Embryonic facial prominence (tissue), 1 donor: ENCODE data around the gene SNX9.
"Not testable (repeated sequence)": the region's sequence is repeated elsewhere in the genome, so short reads cannot be mapped to it uniquely, and the experiment has no call there.

Source experiments
- DNase-seq: peaks from one replicate; pipeline ENCODE4 v3.0.0-alpha.2; 2016; ENCODE audit errors: extremely low spot score

SNX9 gene

DNA sequence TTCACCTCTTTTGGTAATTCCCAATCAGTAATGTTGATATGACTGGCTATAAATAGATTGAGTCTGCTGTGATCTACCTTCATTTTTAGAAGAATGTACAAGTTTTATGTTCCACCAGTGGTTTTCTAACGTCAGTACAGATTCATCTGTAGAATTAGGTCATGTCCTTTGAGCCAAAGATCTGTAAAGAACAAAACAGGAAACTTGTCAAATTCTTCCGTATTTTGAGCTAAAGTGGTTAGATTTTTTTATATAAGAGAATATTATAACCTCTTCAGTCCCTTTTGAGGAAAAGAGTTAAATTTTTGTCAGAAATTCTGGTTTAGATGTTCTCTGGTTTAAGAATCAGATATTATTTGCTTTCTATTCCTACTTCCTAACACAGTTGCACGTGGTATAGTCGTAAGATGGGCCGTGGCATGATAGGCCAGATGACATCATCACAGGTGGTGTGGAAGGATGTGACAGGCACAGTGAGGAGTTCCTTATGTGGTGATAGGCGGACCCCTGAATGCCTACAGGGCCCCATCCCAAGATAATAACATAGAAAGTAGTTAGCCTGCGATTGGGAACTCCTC lies 62.3 kb downstream of the SNX9 start:
- no peak for DNase-seq

DNA sequence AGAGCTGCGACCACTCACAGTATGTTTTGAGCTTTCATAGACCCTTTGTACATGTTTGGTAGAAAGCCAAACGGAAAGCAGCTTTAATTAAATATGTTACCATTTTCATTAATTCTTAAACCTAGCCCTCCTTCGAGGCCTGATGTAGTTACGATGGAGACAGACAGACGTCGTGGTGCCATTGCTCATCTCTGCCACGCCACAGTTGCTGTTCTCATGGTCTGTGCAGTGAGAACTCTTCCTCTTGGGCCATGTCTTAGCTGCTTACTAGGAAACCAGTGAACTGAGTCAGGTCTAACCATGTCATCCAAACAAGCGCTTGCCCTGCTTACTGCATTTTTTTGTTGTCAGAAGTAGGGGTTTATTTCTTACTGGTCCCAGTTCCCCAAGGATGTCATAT lies 62.8 kb downstream of the SNX9 start:
- no peak for DNase-seq

DNA sequence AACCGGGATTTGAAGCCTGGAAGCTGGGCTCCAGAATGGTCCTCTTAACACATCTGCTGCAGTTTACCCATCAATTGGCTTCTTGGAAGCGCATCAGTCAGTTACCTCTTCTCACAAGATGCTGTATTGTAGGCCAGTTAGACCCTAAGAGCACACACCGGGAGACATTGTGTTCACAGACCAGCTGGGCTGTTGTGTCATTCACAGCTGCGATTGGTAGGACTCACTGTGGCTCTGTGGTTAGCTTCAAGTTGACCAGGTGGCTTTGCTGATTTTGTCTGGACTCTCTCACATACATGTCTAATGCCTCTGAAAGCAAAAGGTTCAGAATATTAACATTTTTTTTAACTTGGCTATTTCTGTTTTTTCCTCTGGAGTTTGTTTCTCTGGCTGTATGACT lies 64.8 kb downstream of the SNX9 start:
- DNase-seq = no peak

DNA sequence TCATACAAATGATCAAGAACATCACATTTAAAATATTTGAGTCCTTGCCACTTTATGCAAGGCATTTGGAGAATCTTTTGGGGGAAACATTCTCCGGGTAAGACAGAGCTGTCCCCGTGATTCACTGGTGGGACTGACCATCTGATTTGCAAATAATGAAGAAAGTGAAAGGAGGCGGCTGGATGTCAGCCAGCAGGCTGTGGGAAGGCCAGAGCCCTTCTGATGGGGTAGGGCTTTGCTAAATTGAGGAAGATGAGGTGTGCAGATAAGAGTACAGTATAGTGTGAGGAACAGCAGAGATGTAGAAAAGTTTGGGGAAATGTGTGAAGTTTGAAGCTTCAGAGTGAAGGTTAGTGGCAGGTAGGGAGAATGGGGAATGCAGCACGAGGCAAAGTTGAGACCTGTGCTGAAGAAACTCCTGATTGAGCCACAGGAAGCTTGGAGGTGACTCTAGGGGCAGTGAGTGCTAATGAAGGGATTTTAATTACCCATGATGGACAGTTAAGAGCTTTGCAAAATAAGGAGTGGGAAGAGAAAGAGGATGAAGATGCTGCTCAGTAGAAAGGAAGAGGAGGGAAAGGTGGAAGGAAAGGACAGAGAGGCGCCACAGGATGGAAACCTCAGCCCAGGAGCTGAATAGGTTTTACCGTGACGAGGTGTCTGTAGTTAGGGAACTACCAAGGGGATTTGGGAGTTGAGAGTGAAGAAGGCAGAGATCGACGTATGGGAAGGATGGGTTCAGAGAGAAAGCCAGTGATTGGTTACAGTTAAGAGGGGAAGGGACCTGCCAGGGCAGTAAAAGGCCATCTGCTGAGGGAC lies 68.7 kb downstream of the SNX9 start:
- no peak for DNase-seq

DNA sequence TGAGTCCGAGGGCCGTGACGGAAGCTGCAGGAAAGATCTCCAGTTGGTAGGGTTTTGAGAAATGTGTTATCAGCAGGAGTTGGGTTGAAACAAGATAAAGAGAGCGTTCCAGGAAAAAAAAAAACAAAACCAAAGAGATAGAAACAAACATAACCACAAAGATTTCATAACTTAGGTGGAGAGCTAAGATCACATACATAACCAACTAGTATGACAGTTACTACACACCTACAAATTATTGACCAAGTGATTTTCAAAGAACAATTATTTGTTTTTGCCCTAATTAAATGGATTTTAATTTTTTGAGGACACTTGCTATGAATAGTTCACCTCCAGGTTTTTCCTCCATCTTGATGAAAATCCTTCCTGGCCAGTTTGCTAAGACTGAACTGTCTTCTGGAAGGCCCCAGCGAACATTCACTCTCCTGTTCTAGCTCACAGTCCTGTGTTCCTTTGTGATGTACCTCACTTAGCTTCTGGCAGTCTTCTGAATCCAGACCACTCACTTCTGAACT lies 69.4 kb downstream of the SNX9 start:
- DNase-seq = no peak

DNA sequence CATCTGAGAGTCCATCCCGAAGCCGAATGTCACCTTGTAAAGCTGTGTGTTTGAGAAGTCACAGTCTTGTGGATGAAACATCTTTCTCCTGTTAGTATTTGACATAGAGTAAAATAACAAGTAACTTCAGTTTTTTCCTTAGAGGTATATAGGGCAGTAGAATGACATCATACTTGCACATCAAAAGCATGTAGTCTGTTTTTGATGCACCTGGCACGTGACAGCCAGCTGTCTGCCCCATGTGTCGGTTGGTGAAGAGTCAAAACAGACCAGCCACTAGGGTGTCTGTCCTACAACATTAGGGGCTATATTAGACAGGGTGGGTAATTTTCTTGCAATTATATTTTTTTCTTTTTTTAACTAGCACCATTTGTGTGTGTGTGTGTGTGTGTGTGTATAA lies 70.2 kb downstream of the SNX9 start:
- no peak for DNase-seq

DNA sequence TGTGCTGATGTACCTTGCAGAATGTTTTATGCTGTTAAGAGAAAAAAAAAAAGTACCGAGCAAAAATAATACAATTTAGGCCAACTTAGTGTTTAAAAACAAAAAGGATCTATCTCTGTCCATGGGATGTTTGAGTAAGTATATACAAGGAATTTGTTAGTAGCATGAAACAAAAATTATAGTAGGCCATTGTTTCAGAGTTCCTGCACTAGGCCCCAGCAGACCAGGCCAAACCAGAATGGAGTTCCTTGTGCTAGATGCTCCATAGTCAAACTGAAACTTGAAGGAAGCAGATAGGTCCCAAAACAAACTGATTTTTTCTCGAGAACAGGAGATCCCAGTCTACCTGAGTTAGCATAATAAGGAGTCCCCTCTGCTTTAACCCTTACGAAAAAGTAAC lies 72.5 kb downstream of the SNX9 start:
- DNase-seq = no peak

DNA sequence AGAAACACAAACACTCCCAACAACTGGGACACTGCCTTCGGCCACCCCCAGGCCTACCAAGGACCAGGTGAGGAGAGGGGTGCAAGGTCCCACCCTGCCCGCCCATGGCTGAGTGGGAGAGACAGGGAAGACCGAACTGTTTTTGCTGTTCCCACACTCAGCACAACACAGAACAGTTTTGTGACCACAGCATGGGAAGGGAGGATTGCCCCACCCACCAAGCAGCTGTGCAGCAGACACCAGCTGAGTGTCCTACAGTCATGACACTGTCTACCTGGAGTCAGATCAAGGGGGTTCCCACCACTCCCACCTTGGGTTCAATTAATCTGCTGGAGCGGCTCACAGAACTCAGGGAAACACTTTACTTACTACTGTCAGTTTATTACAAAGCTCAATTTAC lies 73.9 kb downstream of the SNX9 start:
- no peak for DNase-seq

DNA sequence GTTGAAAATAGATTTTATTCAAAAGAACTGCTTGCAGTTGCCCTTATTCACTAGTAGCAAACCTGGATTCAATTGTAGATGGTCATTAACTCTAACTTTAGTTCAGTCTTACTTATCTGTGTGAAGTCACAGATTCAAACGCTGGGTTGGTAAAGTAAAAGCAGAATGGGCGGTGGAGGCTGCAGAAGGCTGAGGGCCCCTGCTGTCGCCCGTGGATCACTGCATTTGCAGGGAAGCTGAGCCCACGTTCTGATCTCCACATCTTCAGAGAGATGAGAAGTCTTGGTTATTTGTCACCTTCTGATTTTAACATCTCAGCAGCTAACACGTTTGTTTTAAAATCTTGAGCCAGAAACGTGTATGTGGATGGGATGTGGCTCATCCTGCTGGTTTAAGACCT lies 75.1 kb downstream of the SNX9 start:
- no peak for DNase-seq

DNA sequence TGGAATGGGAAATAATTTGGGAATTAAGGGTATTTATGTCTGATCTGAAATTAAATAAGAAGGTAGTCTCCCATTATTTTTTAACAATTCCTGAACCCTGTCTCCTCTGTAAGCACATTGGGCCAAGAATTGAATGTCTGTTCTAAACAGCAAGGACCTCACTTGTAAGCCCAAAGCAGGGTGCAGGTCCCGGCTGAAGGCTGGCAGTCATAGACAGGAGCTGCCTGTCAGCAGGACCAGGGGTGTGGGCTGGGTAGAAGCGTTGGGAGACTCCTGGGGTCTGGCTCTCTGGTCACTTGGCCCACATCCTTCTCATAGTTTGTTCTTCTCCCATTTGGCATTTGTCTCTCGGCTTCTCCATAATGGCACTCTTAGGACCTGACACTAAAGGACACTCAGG lies 75.6 kb downstream of the SNX9 start:
- DNase-seq = no peak

DNA sequence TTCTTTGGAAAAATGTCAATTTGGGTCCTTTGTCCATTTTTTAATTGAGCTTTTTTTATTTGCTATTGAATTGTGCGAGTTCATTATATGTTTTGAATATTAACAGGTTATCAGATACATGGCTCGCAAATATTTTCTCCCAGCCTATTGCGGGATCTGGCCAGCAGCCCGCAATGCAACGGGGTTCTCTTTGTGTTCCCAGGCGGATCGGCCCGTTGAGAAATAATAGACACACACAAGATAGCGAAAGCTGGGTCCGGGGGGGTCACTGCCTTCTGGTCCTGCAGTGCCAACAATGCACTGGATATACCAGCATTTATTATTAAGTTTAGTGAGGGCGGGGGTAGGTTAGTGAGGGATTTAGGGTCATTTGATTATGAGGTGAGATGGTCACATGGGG lies 77.2 kb downstream of the SNX9 start:
- not testable (repeated sequence) for DNase-seq

DNA sequence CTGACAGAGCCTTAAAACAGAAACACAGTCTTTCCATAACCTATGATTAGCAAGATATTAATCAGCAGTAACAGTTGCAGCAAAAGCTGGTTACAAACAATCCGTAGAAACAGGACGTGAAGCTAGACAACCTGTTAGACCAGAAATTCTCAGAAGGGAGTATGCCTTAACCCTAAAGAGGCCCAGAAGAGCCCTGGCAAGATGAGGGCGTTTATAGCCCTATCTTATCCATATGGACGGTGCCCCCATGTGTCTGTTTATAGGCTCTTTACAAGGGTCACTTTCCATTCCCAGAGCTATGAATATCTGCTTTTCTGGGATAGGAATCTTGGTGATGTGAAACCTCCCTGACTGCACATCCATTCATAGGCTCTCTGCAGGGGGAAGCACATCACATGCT lies 77.7 kb downstream of the SNX9 start:
- not testable (repeated sequence) for DNase-seq

DNA sequence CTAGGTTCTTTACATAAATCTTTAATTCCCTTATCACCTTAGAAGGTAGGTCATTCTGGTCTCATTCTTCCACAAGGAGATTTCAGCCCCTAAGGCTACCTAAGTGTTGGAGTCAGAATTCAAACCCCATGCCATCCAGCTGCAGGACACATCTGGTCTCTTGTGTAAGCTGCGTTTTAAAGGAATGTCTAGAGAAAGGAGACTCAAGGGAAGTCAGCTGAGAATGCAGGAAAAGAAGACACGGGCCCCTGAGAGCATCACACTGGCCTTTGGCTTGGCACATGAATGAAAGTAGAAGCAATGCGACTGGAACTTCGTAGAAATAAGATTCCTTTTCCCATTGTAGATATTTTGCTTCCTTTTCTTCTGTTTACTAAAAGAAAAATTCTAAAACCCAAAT lies 82.0 kb downstream of the SNX9 start:
- DNase-seq = no peak

DNA sequence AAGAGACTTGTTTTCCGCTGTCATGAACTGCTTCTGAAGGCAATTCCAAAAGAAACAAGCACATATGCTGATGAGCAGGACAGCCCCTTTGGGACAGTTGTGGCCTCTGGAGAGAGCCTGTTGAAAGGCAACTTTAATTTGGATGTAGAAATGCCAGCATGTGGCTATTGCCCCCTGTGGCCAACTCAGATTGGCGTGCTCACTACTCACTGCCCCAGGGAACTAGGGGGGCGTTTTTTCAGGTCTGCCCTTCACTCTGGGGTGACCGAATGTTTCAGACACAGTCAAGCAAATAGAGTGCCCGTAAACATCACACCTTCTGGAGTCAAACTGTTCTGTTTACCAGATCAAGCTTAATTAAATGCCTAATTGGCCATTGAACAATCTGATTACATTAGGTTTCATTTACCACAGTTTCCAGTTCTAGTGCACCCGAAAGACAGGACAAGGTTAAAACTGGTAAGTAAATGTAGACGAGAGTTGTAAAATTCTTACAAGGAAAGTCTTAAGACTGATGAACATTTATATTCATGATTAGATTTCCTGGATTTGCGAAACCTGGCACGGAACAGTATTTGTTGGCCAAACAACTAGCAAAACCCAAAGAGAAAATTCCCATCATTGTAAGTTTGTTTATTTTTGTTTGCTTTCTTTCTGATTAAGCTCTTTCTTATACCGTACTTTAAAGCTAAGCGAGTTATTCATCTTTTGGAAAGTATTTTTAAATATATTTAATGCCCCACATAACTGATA lies 82.7 kb downstream of the SNX9 start:
- DNase-seq = no peak

DNA sequence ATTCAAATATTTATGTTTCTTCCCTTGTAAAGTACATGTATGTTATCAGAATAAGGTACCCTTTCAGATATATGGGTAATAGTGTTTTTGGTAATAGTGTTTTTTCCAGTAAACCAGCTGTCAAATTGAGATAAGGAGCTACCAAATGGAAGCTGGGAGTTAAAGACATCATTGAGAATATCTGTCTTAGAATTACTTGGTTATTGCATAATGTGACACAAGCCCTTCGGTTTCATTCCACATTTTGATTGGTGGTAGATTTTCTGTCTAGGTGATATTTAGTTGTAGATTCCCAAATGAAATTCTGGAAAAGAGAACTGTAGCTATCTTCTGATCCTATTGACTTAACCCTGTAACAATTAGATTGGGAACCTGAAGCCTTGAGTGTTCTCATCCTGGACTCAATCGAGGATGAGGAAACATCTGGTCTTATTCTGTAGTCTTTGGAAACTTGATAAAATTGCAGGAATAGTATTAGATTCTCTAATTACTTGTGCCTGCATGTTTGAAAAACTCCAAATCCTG lies 83.6 kb downstream of the SNX9 start:
- no peak for DNase-seq

DNA sequence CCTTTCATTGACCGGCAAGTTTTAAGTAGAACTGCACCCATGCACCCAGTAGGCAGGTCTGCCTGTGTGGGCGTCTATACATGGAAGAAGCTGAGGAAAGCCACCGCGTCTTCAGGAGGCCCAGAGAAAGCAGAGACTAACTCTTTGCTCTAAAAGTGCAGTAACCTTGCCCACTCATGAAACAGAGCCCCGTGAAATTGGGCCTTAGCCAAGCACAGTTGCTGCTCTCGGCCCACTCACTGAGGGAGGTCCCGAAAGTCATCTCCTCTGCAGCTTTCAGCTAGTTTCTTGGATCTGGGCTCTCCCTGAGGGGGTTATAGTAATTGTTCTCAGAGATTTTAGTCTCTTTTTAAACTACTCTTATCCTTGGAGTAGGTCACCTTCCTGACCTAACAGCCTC lies 84.6 kb downstream of the SNX9 start:
- DNase-seq = no peak

DNA sequence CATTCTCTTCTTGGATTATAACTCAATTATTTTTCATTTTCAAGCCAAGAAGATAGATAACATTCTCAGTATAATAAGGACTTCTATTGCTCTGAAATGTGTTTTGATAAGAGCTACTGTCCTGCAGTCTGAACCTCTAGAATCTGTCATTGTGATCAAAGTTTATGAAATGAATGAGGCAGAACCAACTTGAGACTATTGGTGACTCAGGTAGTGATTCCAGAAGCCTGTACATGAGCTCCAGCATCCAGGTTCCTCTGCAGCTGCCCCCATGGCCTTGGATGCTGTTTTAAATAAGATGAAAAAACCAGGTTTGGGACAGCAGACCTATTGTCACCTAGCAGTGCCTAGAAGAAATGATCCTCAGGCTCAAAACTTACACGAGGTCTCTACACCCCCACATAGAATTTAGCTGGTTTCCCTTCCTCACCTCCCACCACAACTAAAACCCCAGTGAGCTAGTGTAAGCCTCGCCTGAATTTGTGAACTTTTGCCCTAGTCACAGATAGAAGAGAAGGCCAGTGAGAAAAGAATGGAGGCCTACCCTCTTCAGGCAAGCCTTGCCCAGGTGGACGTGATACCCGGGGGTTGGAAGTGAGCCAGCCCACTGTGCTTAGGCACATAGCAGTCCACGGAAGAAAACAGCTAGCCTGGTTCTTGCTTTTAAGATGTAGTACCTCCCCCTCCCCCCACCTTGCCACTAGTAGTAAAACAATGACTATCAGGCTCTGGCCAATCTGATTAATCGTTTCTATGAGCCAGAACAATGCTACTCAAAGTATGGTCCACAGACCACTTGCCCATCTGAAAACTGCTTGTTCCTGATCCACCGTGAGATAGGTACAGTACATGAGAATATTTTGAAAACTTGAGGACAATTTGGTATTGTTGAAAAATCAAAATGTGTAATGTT lies 85.6 kb downstream of the SNX9 start:
- DNase-seq = no peak

DNA sequence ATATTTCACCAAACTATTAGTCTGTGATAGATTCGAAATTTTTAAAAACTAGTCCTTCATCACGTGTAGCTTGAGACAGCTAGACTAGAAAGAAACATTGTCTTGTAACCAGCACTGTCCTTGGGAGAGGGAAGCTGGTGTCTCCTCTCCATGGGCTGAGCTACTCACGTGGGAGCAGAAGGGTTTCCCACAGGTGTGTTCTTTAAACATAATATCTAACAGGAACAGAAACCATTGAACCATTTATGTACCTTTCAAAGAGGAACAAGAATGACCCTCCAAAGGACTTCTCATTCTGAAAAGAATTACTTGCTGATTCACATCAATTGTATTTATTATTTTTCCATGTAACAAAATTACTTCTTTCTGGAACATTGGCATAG lies 86.2 kb downstream of the SNX9 start:
- DNase-seq = no peak

DNA sequence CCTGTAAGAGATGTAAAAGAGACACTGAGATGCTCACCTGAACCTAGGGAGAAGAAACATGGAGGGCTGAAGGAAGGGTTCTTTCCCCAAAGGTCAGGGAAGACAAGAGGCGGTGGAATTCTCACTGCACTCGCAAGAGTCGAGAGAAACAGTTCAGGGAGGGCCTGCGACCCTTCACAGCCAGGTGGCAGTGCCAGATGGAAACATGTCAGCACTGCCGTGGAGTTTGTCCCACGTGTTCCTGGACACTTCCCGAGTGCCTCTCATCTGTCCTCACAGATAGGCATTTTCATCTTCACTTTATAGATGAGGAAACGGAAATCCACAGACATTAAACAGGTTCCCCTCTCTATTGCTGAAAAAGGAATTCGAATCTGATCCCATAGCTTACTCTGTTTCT lies 88.2 kb downstream of the SNX9 start:
- DNase-seq = no peak

DNA sequence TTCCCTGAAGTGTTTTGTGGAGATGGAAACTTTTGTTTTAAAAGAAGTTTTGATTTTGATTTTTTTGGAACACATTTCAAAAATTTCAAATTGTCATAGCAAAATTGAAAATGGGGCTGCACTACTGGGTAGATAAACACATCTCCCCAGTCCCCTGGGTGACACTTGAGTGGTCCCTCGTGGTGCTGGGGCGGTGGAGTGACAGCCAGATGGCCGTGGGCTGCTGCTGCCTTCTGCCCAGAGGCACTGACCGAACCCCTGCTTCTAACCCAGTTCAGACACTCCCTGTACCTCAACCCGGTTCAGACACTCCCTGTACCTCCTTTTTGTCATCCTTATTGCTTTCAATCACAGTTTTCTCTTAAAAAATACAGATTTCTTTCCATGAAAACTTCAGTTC lies 88.7 kb downstream of the SNX9 start:
- DNase-seq = no peak

DNA sequence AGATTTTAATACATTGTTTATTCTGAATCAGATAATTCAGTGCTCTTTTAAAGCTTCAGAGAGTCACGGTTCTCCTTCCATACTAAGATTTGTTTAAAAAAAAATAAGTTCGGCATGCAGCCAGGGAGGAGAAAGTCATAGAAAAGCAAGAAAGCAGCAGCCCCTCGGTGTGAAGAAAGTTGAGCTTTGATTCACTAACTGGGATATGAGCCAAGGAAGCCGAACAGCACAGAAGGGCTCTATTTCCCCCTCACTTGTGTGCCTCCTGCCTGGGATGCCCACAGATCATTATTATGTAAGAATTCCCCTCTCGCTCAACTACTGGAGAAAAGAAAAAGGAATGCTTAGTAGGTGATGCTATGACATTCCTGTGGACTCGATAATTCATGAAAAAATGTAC lies 89.3 kb downstream of the SNX9 start:
- DNase-seq = peak; percentile 18
